CD1c-positive myeloid dendritic cell (primary cell): Measurements from ENCODE around the gene MARVELD3.
"Not testable (repeated sequence)": the region's sequence is repeated elsewhere in the genome, so short reads cannot be mapped to it uniquely, and the experiment has no call there.

Experiments used
- DNase-seq: peaks from one replicate; pipeline ENCODE4 v3.0.0-alpha.2; 2016; ENCODE audit errors: extremely low spot score

MARVELD3 gene

GRCh38 chr16:71671165-71671564 lies 45.2 kb downstream of the MARVELD3 start:
- no peak for DNase-seq

GRCh38 chr16:71672125-71672524 lies 46.1 kb downstream of the MARVELD3 start:
- DNase-seq: no peak

DNA sequence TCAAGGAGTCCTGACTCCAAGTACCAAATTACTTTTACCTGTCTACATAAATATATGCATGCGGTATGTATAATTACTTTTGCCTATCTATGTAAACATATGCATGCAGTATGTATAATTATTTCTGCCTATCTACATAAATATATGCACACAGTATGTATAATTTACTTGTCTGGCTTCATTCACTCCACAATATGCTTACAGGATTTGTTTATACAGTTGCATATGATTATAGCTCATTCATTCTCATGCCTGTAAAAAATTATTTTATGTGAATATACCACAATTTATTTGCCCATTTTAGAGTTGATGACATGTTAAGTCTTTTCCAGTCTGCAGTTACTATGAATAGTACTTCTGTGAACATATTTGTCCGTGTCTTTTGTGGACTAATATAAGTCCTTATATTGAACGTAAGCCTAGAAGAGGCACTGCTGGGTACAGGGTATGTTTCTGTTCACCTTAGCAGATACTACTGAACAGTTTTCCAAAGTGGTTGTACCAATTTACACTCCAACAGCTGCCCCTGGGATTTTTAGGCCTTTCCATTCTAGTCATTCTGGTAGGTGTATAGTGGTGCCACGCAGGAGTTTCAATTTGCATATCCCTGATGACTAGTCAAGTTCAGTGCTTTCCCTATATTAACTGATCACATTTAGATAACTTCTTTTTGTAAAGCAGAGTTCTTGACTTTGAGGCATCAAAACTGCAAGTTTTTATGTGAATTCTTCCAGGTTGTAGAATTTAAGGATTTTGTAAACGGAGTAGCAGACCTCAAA lies 47.0 kb downstream of the MARVELD3 start:
- DNase-seq: no peak

- no peak for DNase-seq
Measured at GRCh38 chr16:71673582-71673973, 47.6 kb downstream of the MARVELD3 start.

- no peak for DNase-seq
Measured at GRCh38 chr16:71674229-71674628, 48.2 kb downstream of the MARVELD3 start.

DNA sequence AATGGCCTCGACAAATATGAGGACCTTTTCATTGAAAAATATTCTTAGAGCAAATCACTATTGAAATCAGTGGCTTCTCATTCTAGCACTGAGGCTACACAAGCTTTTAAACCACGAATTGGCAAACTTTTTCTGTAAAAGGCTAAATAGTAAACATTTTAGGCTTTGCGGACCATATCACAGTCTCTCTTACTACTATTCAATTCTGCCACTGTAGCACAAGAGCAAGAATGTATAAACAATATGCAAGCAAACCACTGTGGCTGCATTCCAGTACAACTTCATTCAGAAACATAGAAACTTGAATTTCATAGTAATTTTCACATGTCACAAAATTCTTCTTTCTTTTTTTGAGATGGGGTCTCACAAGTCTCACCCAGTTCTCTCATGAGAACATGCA lies 49.4 kb downstream of the MARVELD3 start:
- DNase-seq: no peak

GRCh38 chr16:71676236-71676635 lies 50.3 kb downstream of the MARVELD3 start:
- DNase-seq: no peak

DNA sequence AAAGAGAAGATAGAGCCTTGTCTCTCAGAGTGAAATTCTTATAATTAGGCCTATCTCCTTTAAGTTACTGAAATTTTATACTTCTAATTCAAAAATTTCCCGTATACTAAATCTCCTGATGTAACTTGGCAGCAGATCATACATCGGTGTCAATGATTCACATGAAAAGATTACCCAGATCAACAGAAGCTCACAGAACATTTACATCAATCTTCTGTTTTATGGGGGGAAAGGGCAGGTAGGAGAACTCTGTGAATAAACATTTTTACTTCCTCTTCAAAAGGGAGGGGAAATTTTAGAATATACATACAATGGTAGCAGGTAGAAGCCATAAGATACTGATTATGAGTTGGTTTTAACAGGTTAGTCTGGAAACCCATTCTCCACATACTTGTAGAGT lies 55.4 kb downstream of the MARVELD3 start:
- DNase-seq: no peak

- not testable (repeated sequence) for DNase-seq
Measured at GRCh38 chr16:71684280-71684679, 58.3 kb downstream of the MARVELD3 start.
